CD8-positive, alpha-beta memory T cell (primary cell): Measurements from ENCODE around the gene MTMR10. TPM values are rescaled to one million over a fixed set of nuclear protein-coding genes. Genes with fewer than 3 reads are reported as not detected.

Experiments used
- CTCF ChIA-PET: fragments of 350-600 bp; sonication (Branson Sonifier 250); formaldehyde crosslinking; loops from one replicate; lab custom pipeline; 2021; ENCODE audit warnings: antibody characterized with exemption; lab: Charles Lee
- POLR2A ChIA-PET: fragments of 350-600 bp; sonication (Branson Sonifier 250); formaldehyde crosslinking; loops from one replicate; lab custom pipeline; 2021; ENCODE audit warnings: antibody characterized with exemption; lab: Charles Lee
- DNase-seq, 5 donors: peaks; one replicate each; pipeline versions ENCODE4 v3.0.0 to v3.0.0-alpha.2; 2020 to 2022; ENCODE audit warnings: mixed read lengths in 1 of 5
- H3K27ac ChIP-seq: one replicate; pipeline ENCODE4 v1.7.0; 2013; ENCODE audit warnings: low read depth, mild to moderate bottlenecking, low read length, moderate library complexity
- H3K27me3 ChIP-seq: 2 replicates; pipeline ENCODE4 v1.7.0; 2013; ENCODE audit warnings: low read length, mild to moderate bottlenecking; ENCODE audit not compliant: insufficient read depth, poor library complexity, severe bottlenecking
- H3K36me3 ChIP-seq: 2 replicates; pipeline ENCODE4 v1.7.0; 2013; ENCODE audit warnings: mild to moderate bottlenecking, low read length, moderate library complexity; ENCODE audit not compliant: insufficient read depth
- H3K4me1 ChIP-seq: 2 replicates; pipeline ENCODE4 v1.7.0; 2013; ENCODE audit warnings: mild to moderate bottlenecking, low read length, moderate library complexity; ENCODE audit not compliant: insufficient read depth
- H3K4me3 ChIP-seq: 2 replicates; pipeline ENCODE4 v1.7.0; 2013; ENCODE audit warnings: mild to moderate bottlenecking, low read length
- H3K9me3 ChIP-seq: 2 replicates; pipeline ENCODE4 v1.7.0; 2013; ENCODE audit warnings: mild to moderate bottlenecking, low read length
- H3K27ac Mint-ChIP-seq, 8 donors: one replicate each; pipeline ENCODE4 v1.8.0; 2020 to 2021; ENCODE audit warnings: mixed read lengths in 8 of 8, mild to moderate bottlenecking in 6 of 8, inconsistent platforms in 3 of 8, moderate library complexity in 3 of 8
- H3K27me3 Mint-ChIP-seq, 2 donors: one replicate each; pipeline ENCODE4 v1.8.0; 2020 to 2021; ENCODE audit warnings: mixed read lengths in 2 of 2, mild to moderate bottlenecking in 1 of 2, moderate library complexity in 1 of 2
- H3K36me3 Mint-ChIP-seq, 3 donors: one replicate each; pipeline ENCODE4 v1.8.0; 2020 to 2021; ENCODE audit warnings: mixed read lengths in 3 of 3, inconsistent platforms in 1 of 3, mild to moderate bottlenecking in 1 of 3
- H3K4me1 Mint-ChIP-seq, 3 donors: one replicate each; pipeline ENCODE4 v1.8.0; 2020 to 2021; ENCODE audit warnings: mixed read lengths in 3 of 3, inconsistent platforms in 1 of 3, mild to moderate bottlenecking in 1 of 3
- H3K4me3 Mint-ChIP-seq, 7 donors: one replicate each; pipeline ENCODE4 v1.8.0; 2020 to 2021; ENCODE audit warnings: mixed read lengths in 7 of 7, mild to moderate bottlenecking in 6 of 7, moderate library complexity in 4 of 7, inconsistent platforms in 2 of 7
- H3K9me3 Mint-ChIP-seq, 5 donors: one replicate each; pipeline ENCODE4 v1.8.0; 2020 to 2022; ENCODE audit warnings: mixed read lengths in 5 of 5, mild to moderate bottlenecking in 3 of 5, moderate library complexity in 2 of 5, inconsistent platforms in 1 of 5
- polyA plus RNA-seq: library from polyadenylated mRNA; unstranded; fragments of 300-500 nt; fragmentation: Illumina TruSeq; gene quantifications from one replicate; pipeline ENCODE4 v1.2.3, GENCODE V29; 2021
- total RNA-seq, 2 experiments: library from RNA; stranded (reverse); gene quantifications; one replicate each; pipeline ENCODE4 v1.2.3, GENCODE V29; 2021

Gene MTMR10
- total and polyA plus RNA-seq, 3 experiments from 2014 or later, result 9.6 to 18.0 (median 17.3) TPM

DNA sequence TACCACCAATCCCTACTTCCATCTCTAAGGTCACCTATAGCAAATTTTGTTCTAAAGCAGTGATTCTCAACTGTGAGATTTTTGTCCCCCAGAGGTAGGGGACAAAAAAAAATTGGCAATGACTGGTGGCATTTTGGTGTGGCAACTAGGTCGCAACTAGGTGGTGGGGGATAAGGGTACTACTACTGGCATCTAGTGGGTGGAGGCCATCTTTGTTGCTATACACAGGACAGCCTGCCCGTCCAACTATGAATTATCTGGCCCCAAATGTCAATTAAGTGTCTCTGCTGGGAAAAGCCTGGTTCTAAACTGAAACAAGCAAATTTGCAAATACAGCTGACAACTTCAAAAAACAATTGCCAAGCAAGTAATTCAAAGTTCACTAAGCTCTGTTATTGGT lies 1.4 kb downstream of the MTMR10 start:
- no peak overlapping the region for H3K27ac ChIP-seq
- peaks cover 45% of the 10 kb centered on the region for H3K4me1 ChIP-seq
- no peak for DNase-seq
- peaks cover 0 to 35% (median 10%) of the 10 kb centered on the region in 3 donors for H3K36me3 Mint-ChIP-seq
- ChIA-PET POLR2A (interaction anchor here (0.7 kb wide), 1 partner anchor 488 kb away, joined by 4 read pairs; no protein-coding TSS in a partner anchor), CTCF (no interaction called here)
- H3K9me3 ChIP-seq, result no peaks in the 10 kb centered on the region
- H3K27ac Mint-ChIP-seq, result peak overlapping the region in 6 of 8 donors; percentile 25 to 99 (median 88)
- H3K4me1 Mint-ChIP-seq, result peaks cover 32 to 58% (median 50%) of the 10 kb centered on the region in 3 donors
- H3K4me3 ChIP-seq, result peak overlapping the region; percentile 94
- H3K27me3 ChIP-seq, result no peaks in the 10 kb centered on the region
- peak overlapping the region; percentile 93 to 100 (median 94) for H3K4me3 Mint-ChIP-seq
- H3K27me3 Mint-ChIP-seq, result peaks cover 0 to 3% of the 10 kb centered on the region in 2 donors
- peaks cover 7% of the 10 kb centered on the region for H3K36me3 ChIP-seq
- no peaks in the 10 kb centered on the region for H3K9me3 Mint-ChIP-seq

DNA sequence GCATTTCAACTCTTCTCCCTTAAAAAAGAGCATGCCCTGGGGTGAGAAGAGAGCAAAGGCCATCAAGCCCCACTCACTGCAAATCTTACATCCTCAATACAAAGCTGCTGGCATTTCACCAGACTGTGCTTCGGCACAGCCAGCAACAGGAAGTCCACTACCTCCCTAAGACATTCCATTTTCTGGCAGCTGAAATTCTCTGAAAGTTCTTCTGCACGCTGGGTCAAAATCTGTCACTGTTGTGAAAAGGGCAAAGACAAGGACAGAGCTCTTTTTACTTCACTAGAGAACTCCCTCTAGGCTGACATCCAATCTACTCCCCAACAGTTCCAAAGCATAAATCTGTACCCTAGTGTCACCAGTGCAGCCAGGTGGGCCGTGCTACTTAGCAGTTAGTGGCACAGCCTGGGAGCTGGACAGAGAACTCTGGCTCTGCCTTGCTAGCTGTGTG lies 6.3 kb downstream of the MTMR10 start:
- Histone ChIP-seq H3K4me3 (no peak overlapping the region), H3K27me3 (no peaks in the 10 kb centered on the region), H3K36me3 (peaks cover 7% of the 10 kb centered on the region), H3K4me1 (peaks cover 35% of the 10 kb centered on the region), H3K9me3 (no peaks in the 10 kb centered on the region), H3K27ac (no peak overlapping the region)
- H3K27ac Mint-ChIP-seq, result peak overlapping the region in 5 of 8 donors; percentile 0 to 40 (median 9)
- CTCF ChIA-PET, result interaction anchor here (1.0 kb wide), 1 partner anchor 23 kb away, joined by 3 read pairs; no protein-coding TSS in a partner anchor
- H3K9me3 Mint-ChIP-seq, result no peaks in the 10 kb centered on the region
- DNase-seq, result no peak
- POLR2A ChIA-PET, result no interaction called here
- no peaks in the 10 kb centered on the region for H3K27me3 Mint-ChIP-seq
- peaks cover 0 to 70% (median 19%) of the 10 kb centered on the region in 3 donors for H3K36me3 Mint-ChIP-seq
- peaks cover 61 to 85% (median 77%) of the 10 kb centered on the region in 3 donors for H3K4me1 Mint-ChIP-seq
- H3K4me3 Mint-ChIP-seq, result peak overlapping the region in 4 of 7 donors; percentile 1 to 40 (median 20)

DNA sequence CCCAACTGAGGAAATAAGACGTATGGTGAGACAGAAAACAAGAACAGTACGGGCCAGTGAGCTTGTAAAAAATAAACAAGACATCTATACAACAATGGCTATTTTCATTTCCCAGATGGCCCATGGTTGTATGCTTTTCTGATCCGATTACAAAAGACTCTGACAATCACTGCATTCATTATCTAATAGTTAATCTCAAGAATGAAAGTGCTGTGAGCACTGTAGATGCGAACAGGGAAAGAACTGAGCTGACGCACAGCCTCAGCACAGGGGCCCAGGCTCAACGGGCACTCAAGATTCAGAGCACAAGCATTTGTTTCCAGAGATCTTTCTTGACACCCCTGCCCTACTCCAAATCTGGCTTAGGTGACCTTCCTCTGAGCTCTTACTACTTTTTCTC lies 6.9 kb downstream of the MTMR10 start:
- Mint-ChIP-seq H3K27ac (peak overlapping the region in 1 of 8 donors; percentile 6), H3K4me3 (peak overlapping the region in 4 of 7 donors; percentile 1 to 38 (median 14)), H3K36me3 (peaks cover 0 to 75% (median 21%) of the 10 kb centered on the region in 3 donors), H3K27me3 (no peaks in the 10 kb centered on the region), H3K9me3 (no peaks in the 10 kb centered on the region), H3K4me1 (peaks cover 62 to 85% (median 77%) of the 10 kb centered on the region in 3 donors)
- Histone ChIP-seq H3K36me3 (peaks cover 7% of the 10 kb centered on the region), H3K4me1 (peaks cover 35% of the 10 kb centered on the region), H3K9me3 (no peaks in the 10 kb centered on the region), H3K27me3 (no peaks in the 10 kb centered on the region), H3K4me3 (no peak overlapping the region), H3K27ac (no peak overlapping the region)
- DNase-seq, result no peak
- ChIA-PET POLR2A (interaction anchor here (0.5 kb wide), 1 partner anchor 40 kb away, joined by 4 read pairs; no protein-coding TSS in a partner anchor), CTCF (interaction anchor here (1.0 kb wide), 1 partner anchor 22 kb away, joined by 3 read pairs; no protein-coding TSS in a partner anchor)

DNA sequence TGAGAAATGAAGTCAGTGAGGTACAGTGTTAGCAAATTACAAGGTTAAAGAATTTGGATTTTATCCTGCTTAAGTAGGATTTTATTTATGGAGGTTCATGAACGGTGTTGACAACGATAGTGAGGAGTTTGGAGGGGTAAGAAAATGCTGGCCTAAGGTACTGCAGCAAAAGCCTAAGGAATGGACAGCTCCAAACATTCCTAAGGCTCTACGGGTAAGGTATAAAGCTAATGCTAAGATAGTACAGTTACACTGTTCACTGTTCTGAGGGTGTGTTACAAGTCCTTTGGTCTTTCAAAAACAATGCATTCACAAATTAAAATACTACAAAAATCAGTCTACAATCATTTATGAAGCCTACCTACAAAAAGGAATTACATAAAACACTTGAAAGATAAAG lies 7.3 kb downstream of the MTMR10 start:
- H3K36me3 Mint-ChIP-seq, result peaks cover 0 to 78% (median 23%) of the 10 kb centered on the region in 3 donors

DNA sequence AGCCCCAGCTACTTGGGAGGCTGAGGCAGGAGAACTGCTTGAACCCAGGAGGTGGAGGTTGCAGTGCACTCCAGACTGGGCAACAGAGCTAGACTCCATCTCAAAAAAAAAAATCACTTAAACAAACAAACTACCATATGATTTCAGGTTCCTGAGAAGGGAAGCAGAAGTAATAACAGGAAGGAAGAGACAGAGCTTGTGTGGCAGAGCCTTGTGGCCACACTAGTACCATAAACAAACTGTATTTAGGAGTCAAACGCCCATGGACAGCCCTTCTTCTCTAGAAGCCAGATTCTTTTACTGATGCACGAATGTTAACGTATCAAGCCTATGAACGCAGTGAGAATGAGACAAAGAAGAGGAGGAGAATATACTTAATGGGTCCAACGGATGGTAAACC lies 12.0 kb downstream of the MTMR10 start:
- Histone ChIP-seq H3K27ac (no peak overlapping the region), H3K36me3 (peaks cover 5% of the 10 kb centered on the region), H3K4me3 (no peak overlapping the region), H3K4me1 (peaks cover 14% of the 10 kb centered on the region), H3K9me3 (no peaks in the 10 kb centered on the region), H3K27me3 (no peaks in the 10 kb centered on the region)
- H3K36me3 Mint-ChIP-seq, result peaks cover 0 to 79% (median 12%) of the 10 kb centered on the region in 3 donors
- DNase-seq, result no peak
- H3K4me3 Mint-ChIP-seq, result peak overlapping the region in 4 of 7 donors; percentile 0 to 82 (median 42)
- ChIA-PET CTCF (no interaction called here), POLR2A (no interaction called here)
- H3K9me3 Mint-ChIP-seq, result no peaks in the 10 kb centered on the region
- peaks cover 67 to 85% (median 76%) of the 10 kb centered on the region in 3 donors for H3K4me1 Mint-ChIP-seq
- peak overlapping the region in 1 of 8 donors; percentile 51 for H3K27ac Mint-ChIP-seq
- no peaks in the 10 kb centered on the region for H3K27me3 Mint-ChIP-seq

More for the DNA sequence above, 7.3 kb downstream of the MTMR10 start:
- no peaks in the 10 kb centered on the region for H3K9me3 Mint-ChIP-seq
- no peak overlapping the region for H3K4me3 ChIP-seq
- no peaks in the 10 kb centered on the region for H3K27me3 ChIP-seq
- POLR2A ChIA-PET, result interaction anchor here (0.5 kb wide), 1 partner anchor 40 kb away, joined by 4 read pairs; no protein-coding TSS in a partner anchor
- CTCF ChIA-PET, result no interaction called here
- H3K9me3 ChIP-seq, result no peaks in the 10 kb centered on the region
- H3K27me3 Mint-ChIP-seq, result no peaks in the 10 kb centered on the region
- peaks cover 37% of the 10 kb centered on the region for H3K4me1 ChIP-seq
- no peak for DNase-seq
- H3K4me3 Mint-ChIP-seq, result peak overlapping the region in 1 of 7 donors; percentile 26
- H3K4me1 Mint-ChIP-seq, result peaks cover 66 to 87% (median 82%) of the 10 kb centered on the region in 3 donors
- H3K27ac ChIP-seq, result no peak overlapping the region
- H3K36me3 ChIP-seq, result peaks cover 7% of the 10 kb centered on the region
- H3K27ac Mint-ChIP-seq, result peak overlapping the region in 2 of 8 donors; percentile 10 to 47

DNA sequence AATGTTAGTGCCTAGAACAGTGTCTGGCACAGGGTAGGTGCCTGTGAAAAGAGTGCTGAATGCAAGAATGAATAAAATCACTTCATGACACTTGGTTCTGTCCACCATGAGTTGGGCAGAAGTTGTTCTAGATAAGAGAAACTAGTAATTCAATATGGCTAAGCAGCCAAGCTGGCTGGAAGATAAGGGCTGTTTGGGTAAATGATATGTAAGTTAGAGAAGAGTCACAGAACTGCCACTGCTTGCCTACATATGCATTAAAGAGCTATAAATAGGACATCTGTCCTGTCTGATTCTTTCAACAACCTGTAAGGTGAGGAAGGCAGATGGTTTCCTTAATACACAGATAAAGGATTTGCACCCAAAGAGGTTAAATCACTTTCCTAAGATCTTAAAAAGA lies 13.1 kb downstream of the MTMR10 start:
- DNase-seq, result no peak
- H3K27me3 ChIP-seq, result no peaks in the 10 kb centered on the region
- Mint-ChIP-seq H3K9me3 (no peaks in the 10 kb centered on the region), H3K36me3 (peaks cover 2 to 79% (median 14%) of the 10 kb centered on the region in 3 donors), H3K4me1 (peaks cover 59 to 76% (median 65%) of the 10 kb centered on the region in 3 donors), H3K4me3 (no peak overlapping the region), H3K27me3 (no peaks in the 10 kb centered on the region), H3K27ac (peak overlapping the region in 1 of 8 donors; percentile 30)
- H3K36me3 ChIP-seq, result peaks cover 8% of the 10 kb centered on the region
- ChIA-PET POLR2A (no interaction called here), CTCF (no interaction called here)
- no peaks in the 10 kb centered on the region for H3K9me3 ChIP-seq
- H3K4me3 ChIP-seq, result no peak overlapping the region
- H3K27ac ChIP-seq, result no peak overlapping the region
- peaks cover 14% of the 10 kb centered on the region for H3K4me1 ChIP-seq

DNA sequence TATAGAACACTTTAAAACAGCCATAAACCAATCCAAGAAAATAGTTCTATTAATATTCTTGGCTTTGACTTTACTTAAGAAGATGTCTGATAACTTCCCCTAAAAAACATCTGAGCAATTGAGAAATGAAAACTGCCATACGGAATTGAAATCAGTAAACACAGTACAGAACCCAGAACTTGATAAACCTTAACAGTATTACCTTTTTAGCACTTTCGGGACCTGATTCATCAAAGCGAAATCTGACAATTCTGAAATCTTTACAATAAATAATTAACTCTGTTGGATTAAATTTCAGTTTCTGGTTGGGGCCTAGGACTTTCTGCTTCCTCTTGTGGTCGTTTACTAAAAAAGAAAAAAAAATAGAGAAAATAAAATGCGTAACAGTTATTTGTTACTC lies 17.3 kb downstream of the MTMR10 start:
- Histone ChIP-seq H3K9me3 (no peaks in the 10 kb centered on the region), H3K4me1 (peaks cover 3% of the 10 kb centered on the region), H3K4me3 (no peak overlapping the region), H3K27me3 (no peaks in the 10 kb centered on the region), H3K36me3 (peaks cover 17% of the 10 kb centered on the region), H3K27ac (no peak overlapping the region)
- POLR2A ChIA-PET, result no interaction called here
- Mint-ChIP-seq H3K27ac (no peak overlapping the region), H3K36me3 (peaks cover 3 to 85% (median 18%) of the 10 kb centered on the region in 3 donors), H3K4me3 (no peak overlapping the region), H3K4me1 (peaks cover 50 to 75% (median 58%) of the 10 kb centered on the region in 3 donors), H3K27me3 (no peaks in the 10 kb centered on the region), H3K9me3 (no peaks in the 10 kb centered on the region)
- no peak for DNase-seq
- CTCF ChIA-PET, result interaction anchor here (1.1 kb wide), 1 partner anchor 10 kb away, joined by 3 read pairs; no protein-coding TSS in a partner anchor

DNA sequence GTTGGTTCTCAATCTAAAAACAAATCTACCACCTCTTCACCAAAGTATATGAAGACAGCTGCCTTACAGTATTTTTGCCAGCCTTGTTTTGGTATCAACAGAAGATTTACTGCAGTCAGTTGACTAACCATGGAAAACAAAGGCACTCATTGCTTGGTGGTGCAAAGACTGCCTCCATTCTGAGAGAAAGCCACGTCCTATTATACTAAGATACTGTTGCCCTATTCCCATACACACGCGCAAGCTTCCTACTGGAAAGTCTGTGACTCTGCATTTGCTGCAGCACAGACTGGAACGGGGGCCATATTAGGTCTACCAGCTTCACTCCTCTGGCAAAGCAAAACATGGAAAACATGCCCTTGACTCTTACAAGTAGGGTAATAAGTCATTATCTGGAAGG lies 18.0 kb downstream of the MTMR10 start:
- Mint-ChIP-seq H3K9me3 (no peaks in the 10 kb centered on the region), H3K27ac (peak overlapping the region in 1 of 8 donors; percentile 85), H3K27me3 (no peaks in the 10 kb centered on the region), H3K4me1 (peaks cover 45 to 68% (median 56%) of the 10 kb centered on the region in 3 donors), H3K4me3 (no peak overlapping the region), H3K36me3 (peaks cover 3 to 81% (median 18%) of the 10 kb centered on the region in 3 donors)
- Histone ChIP-seq H3K4me1 (no peaks in the 10 kb centered on the region), H3K27ac (no peak overlapping the region), H3K4me3 (no peak overlapping the region), H3K36me3 (peaks cover 17% of the 10 kb centered on the region), H3K9me3 (no peaks in the 10 kb centered on the region), H3K27me3 (no peaks in the 10 kb centered on the region)
- ChIA-PET CTCF (interaction anchor here (1.0 kb wide), 1 partner anchor 54 kb away, joined by 3 read pairs; no protein-coding TSS in a partner anchor), POLR2A (no interaction called here)
- no peak for DNase-seq
